Measurements from ENCODE around the gene MTG1. TPM values are rescaled to one million over a fixed set of nuclear protein-coding genes. Genes with fewer than 3 reads are reported as not detected.
"Not testable (repeated sequence)": the region's sequence is repeated elsewhere in the genome, so short reads cannot be mapped to it uniquely, and the experiment has no call there.

The MTG1 gene
- total RNA-seq, 1 experiment from 2014 or later, result 35.8 TPM

DNA sequence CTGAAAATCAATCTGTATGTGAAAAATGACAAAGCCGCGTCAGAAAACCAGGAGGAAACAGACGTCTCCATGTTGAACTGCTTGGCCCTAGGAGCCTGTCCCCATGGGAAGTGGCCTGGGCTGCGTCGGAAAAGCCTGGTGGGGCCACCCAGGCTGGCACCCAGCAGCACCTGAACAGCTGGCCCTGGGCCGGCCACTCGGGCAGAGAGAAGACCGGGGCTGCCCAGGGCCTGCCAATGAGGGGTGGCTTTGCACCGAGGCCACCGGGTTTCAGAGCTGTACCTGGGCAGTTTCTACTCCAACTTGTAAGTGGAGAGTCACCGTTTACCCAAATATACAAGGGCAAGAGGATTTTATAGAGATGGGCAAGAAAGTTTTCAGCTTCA is 35.0 kb upstream of the MTG1 start:
- no peak for DNase-seq (ENCODE audit: low read depth)

DNA sequence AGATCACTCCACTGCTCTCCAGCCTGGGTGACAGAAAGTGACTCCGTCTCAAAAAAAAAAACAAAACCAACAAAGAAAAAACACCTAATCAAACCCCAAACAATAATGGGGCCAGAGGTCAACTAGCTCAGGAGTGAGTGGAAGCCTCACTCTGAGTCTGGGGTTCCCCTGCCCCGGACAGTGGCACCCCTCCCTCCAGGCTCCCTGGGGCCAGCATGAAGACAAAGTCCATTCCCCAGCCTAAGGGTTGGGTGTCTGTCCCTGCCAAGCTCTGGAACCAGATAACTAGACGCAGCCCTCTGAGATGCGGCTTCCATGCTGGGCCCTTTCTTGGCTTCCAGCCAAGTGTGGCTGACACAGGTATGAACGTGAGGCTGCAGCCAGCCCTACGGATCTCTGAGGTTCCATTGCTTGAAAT is 34.4 kb upstream of the MTG1 start:
- DNase-seq (ENCODE audit: low read depth), result no peak

DNA sequence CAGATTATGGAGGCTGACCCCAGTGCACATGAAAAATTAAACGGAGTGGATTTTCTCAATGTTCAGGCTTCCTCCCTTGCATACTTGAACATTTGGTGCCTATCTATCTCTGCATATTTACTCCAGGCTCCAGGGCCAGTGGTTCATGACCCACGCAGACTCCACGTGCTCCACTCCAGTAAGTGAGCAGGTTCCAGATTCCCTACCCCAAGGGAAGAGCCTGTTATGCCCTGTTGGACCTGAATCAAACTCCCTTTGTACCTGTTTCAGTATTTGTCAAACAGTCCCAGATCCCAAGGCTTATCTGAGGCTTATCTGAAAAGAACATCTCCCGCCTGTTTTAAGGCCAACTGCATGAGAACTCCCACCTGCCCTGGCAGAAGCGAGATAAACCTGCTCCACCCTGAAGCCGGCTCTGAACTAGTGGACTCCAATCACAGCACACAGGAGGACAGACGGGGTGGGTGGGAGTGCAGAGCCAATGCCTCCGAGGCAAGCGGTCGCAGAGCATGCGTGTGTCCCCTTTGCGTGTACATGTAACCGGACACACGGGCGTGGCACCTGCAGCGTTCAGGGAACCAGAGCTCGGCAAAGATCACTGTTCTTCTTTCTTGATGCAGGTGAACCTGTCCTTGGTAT is 33.9 kb upstream of the MTG1 start:
- no peak for DNase-seq (ENCODE audit: low read depth)

DNA sequence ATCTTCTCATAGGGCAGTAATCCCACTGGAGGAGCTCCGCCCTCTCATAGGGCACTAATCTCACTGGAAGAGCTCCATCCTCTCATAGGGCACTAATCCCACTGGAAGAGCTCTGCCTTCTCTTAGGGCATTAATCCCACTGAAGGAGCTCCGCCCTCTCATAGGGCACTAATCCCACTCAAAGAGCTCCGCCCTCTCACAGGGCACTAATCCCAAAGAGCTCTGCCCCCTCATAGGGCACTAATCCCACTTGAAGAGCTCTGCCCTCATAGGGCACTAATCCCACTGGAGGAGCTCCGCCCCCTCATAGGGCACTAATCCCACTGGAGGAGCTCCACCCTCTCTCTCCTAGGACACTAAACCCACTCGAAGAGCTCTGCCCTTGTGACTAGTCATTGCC is 32.7 kb upstream of the MTG1 start:
- no peak for DNase-seq (ENCODE audit: low read depth)

DNA sequence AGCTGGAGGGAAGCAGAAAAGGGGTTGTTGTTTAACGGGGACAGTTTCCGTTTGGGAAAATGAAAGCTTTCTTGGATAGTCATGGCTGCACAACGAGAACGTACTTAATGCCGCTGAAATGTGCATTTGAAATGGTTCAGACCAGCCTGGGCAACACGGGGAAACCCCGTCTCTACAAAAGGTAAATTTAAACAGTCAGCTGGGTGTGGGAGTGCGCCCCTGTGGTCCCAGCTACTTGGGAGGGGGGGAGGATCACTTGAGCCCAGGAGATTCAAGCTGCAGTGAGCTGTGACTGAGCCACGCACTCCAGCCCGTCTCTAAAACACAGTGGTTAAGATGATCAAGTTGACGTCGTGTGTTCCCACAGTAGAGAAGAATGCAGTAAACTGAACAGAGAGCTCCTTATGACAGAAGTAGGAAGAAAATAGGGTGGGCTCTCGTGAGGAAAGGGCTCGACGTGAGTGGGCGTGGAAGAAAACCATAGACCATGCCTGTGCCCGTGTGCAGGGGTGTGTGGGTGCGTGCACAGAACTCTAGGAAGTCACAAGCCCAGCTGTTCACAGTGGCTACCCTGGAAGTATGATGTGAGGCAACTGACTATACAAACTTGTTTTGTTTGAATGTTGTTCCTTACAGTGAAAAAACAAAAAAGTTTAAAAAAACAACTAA is 32.0 kb upstream of the MTG1 start:
- no peak for DNase-seq (ENCODE audit: low read depth)

DNA sequence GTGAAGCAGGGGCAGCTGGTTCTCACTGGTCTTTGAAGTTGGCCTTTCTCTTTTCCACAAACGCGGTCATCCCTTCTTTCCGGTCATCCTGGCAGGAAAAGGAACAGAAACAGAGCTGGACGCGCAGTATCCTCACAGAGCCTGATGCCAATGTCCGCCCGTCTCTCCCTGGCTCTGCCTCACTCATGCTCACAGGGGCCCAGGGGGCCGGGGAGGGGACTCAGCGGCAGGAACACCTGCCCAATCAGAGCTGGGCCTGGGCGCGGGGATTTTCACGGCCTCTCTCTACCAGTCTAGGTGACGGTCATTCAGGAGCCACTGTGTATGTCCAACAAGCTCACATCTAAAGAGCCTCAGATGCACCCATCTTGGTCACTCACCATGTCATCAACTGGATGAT is 31.1 kb upstream of the MTG1 start:
- no peak for DNase-seq (ENCODE audit: low read depth)

DNA sequence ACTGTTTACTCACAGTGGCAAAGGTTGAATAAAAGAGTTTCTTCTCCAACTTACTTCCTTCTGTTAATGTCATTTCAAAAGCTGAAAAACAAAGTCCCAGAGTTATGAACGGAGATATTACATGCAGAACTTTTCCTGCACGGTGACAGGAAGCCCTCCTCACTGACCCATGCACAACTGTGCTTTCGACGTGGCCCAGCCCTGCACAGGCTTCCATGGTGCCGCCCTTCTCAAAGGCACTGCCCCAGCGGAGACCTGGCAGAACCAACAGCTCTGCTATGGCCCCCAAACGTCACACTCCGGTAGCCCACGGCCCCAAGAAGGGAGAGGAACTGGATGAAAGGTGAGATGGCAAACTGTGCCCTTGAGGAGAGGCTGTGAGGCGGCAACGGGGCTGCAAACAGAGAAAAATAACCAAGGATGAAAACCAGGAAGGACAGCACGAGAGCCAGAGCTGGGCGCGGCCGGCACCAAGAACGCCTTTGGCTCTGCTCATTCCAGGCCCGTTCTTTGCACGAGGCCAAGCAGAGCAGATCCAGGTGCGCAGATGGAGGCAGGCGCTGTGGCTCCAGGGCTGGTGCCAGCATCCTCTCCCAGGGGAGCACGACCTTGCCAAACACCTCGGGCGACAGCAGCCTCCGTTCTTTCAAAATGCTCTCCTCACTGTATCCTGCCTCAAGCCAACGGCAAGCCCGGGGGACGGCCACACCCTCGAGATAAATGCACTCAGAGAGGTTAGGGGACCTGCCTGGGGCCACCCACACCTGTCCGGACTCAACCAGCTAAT is 29.1 kb upstream of the MTG1 start:
- no peak for DNase-seq (ENCODE audit: low read depth)

DNA sequence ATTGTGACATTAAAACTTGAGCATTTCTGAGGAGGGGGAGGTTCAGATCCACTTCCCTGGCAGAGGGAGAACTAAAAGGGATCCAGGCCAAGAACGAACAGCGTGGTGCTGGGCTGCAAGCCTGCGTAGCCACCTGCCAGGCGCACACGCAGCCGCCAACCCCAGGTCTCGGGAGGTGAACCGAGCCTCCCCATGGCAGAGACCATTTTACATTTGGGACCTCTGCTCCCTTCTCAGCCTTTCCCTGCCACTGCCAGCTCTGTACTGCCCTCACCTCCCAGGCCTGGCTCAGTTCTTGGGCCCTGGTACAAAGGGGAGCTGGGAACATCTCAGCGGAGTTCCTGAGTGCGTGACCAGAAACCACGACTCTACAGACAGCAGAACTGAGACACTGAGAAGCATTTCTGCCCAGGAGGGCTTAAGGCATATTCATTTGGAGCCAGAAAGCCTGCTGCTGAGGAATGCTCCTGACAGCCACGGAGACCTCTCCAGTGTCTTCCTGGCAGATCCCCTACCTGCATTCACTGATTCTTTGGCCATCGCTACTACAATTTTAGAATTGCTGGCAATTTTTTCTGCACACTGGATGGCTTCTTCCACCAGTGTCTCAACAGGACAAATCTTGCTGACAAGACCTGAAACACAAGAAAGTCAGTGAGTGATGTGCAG is 28.4 kb upstream of the MTG1 start:
- no peak for DNase-seq (ENCODE audit: low read depth)

DNA sequence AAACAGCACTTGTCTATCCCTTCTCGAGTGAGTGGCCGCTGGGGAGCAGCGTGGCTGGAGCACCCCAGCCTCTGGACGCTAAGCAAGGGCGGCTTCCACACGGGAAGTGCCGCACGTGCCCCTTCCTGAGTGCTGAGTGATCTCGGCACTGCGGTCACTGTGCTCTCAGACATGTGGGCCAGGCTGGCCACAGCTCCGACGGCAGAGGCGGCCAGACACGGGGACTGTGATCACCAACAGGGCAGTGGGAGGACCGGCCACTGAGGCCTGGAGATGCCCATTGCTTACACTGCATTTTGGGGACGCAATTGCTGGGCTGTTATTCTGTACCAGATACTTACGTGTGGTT is 27.9 kb upstream of the MTG1 start:
- DNase-seq (ENCODE audit: low read depth), result no peak

DNA sequence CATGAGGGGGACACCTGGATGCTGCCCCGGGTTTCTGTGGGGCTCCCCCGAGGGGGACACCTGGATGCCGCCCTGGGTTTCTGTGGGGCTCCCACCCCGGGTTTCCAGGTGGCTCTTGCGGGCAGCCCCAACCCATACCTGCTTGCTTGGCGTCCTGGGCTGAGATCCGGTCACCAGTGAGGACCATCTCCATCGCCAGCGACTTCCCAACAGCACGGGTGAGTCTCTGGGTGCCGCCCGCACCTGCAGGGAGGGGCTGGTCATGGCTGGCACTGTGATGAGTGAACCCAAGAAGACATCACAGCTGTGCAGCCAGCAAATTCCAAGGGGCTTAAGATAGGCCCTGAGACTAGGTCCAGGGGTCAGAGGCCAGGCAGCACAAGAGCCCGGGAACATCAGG is 27.2 kb upstream of the MTG1 start:
- no peak for DNase-seq (ENCODE audit: low read depth)

DNA sequence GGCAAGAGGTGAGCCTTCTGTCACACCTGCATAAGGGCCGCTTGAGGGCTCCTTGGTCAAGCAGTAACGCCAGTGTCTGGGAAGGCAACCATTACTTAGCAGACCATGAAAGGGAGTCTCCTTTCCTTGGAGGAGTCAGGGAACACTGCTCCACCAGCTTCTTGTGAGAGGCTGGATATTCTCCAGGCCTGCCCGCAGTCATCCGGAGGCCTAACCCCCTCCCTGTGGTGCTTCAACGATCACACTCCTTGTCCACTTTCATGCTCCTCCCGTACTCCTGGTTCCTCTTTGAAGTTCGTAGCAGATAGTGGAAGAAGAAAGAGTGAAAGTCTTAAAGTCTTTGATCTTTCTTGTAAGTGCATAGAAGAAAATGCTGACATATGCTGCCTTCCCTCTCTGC is 26.5 kb upstream of the MTG1 start:
- not testable (repeated sequence) for DNase-seq (ENCODE audit: low read depth)

DNA sequence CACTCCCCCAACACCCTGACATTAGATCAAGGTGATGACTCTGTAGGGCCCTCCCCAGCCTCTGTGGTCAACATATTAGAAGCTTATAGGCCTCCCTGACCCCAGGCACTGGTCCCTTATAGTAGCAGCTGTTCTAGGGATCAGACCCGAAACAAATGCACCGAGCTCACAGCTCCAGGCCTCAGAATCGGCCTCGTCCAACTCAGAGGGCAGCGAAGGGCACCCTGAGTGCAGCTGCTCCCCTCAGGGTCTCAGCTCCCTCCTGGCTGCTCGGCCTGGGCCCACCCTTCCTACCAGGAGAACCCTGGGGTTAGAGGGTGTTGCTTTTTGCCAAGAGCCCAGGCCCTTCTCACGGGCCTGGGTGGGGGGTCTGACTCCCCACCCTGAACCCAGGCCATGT is 25.8 kb upstream of the MTG1 start:
- DNase-seq (ENCODE audit: low read depth), result no peak

DNA sequence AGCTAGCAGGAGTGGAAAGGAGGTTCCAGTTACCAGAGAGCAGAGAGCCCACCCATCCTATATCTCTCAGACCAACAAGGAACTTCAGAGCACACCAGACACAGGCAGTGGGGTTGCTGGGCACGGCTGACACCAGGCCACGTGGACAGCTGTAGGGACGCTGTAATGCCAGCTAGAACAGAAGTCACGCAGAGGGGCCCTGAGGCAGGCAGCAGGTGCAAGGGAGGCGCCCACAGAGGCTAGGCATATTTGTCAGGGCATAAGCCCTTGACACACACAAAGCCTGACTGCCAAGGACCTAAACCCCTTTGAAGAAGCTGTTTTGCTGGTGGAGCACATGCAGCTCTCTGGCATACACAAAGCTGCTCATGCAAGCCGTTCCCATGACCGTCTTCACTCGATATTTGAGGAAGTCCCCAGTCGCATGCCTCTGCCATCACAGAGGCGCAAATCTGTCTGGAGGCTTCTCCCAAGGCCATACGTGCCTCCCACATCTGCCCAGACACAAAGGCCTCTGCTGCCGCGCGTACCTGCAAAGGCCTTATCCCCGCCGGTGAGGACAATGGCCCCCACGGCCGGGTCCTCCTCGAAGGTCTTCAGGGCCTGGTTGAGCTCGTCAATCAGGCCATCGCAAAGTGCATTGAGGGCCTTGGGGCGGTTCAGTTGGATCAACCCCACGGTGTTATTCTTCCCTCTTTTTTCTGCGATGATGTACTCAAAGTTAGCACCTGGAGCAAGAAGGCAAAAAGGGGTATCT is 23.7 kb upstream of the MTG1 start:
- DNase-seq (ENCODE audit: low read depth), result no peak

DNA sequence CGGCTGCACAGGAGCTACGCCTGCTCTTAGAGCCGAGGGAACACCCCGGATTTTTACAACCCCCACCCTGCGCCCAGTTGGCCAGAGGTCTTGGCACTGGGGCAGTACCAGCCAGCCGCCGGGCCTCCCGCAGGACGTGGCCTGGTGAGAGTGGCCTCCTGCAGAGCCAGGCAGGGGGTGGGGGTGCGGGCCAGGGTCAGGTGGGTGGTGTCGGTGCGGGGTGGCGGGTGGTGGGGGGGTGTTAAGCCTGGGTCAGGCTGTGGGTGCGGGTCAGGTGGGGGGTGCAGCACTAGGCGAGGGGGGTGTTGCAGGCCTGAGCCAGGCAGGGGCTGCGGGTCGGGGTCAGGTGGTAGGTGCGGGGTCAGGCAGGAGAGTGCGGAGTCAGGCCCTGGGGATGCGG is 21.4 kb upstream of the MTG1 start:
- DNase-seq (ENCODE audit: low read depth), result no peak

DNA sequence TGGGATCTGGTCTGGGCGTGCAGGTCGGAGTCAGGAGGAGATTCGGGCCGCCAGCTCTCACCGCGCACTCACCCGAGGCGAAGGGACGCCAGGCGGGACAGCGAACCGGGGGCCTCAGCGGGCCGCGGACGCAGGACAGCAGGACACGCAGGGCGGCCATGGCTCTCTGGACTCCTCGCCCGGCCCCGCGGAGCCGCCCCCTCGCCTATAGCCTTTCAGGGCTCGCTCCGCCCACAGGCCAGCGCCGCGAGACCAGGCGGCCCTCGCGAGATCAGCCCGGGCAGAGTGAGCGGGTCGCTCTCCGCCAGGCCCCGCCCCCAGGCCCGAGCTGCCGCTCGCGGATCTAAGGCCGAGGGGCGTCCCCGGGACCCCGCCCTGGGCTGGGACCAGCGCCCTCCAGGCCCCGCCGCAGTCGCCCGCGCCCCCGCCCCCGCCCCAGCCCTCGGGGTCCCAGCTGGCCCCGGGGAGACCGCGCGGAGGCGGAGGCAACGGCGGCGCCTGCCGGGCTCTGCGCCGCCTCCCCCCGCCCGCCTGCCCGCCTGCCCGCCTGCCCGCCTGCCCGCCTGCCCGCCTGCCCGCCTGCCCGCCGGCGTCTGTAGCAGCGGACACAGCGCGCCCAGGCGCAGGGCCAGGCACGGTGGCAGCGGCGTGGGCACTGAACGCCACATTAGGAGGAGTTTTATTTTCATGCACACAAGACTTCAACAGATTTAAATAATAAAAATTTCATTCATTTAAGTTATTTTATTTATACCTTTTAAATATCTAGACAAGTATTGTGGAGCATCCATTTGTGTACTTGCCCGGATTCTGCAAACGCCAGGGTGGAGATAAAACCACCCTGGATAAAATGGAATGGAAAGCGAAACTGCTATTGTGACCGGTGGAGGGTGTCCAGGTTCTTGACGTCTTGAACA is 20.5 kb upstream of the MTG1 start, which contains the start of gene ECHS1:
Gene ECHS1, minus strand, starts transcription at position 181 of the 917 bp plus-strand sequence. Its CDS starts 21 bp downstream, at position 160.
- peak; percentile 94 for DNase-seq (ENCODE audit: low read depth)

DNA sequence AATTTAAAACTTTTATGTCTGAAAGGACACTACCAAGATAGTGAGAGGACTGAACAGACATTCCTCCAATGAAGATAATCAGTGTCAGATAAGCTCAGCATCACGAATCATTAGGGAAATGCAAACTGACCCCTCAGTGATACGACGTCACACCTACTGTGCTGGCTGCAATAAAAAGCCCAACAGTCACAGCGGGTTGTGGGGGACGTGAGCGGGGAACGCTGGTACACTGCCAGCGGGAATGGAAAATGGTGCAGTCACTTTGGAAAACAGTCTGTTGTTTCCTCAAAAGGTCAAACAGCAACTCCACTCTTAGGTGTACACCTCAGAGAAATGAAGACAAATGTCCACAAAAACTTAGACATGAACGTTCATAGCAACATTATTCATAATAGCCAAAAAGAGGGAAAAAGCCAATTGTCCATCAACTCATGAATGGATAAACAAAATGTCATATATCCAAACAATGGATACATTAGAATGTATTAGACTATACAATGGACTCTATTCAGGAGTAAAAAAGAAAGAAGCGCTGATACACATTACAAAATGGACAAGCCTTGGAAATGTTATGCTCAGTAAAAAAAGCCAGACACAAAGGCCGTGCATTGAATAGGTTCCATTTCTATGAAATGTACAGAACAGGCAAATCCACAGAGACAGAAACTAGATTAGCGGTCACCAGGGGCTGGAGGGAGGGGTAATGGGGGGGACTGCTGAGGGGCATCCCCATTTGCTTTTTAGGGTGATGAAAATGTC is 18.4 kb upstream of the MTG1 start:
- DNase-seq (ENCODE audit: low read depth), result no peak

DNA sequence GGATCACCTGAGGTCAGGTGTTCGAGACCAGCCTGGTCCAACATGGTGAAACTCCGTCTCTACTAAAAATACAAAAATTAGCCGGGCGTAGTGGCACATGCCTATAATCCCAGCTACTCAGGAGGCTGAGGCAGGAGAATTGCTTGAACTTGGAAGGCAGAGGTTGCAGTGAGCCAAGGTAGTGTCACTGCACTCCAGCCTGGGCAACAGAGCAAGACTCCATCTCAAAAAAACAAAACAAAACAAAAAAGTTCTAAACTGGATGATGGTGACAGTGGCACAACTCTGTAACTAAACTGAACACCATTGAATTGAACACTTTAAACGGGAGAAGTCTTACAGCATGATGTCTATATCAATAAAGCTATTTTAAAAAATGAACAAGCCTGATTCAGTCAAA is 17.8 kb upstream of the MTG1 start:
- not testable (repeated sequence) for DNase-seq (ENCODE audit: low read depth)

DNA sequence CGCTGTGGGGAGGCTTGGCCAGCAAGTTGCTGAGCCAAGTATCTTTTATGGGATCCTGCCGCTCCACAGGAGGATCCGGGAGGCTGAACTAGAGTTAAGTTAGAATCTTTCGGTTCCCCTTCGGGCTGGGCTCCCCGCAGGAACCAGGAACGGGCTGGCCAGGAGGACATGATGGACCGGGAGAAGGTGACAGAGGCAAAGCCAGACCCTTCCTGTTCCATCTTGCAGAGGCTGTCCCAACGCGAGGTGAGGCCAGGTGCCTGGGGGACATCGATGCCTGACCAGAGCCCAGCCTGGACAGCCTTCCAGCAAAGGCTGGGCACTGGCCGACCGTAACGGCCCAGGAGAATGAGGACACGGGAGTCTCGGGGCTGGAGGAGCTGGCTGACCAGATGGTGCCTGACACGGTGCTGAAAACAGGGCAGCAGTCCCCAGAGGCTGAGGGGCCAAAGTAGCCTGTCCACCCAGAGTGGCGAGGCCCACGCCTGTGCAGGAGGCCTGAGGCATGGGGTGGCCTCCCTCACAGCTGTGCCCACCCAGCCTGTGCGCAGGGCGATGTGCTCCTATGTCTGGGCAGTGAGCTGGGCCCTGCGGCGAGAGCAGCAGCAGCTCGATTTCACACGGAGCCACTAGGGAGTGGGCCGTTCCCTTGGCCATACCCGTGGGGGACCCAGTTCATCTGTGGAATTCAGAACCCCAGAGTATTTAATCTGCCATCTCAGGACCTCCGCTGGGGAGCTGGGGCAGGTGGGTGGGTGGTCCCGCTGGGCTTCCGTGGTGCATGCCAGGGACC is 16.7 kb upstream of the MTG1 start:
- DNase-seq (ENCODE audit: low read depth), result no peak

DNA sequence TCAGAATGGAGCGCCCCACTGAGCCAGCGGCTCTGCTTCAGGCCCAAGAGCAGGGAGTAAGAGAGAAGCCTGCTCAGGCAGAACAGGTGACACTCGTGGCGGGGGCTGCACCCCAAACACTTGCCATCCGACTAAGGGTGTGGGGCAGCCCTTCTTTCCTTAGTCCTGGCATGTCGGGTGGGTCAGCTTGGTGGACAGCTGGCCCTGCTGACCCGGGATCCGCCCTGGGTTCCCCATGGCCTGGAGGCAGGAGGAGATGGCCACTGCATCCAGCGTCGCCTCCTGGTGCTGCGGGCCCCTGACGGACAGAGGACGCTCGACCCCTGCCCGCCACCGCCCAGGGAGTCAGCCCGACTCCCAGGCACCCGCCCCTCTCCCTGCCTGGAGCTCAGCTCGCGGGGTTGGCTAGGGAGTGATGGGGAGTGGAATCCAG is 16.1 kb upstream of the MTG1 start:
- DNase-seq (ENCODE audit: low read depth), result no peak
